HCT116 (cell line): ENCODE measurements around the gene FBXL4. TPM values are rescaled to one million over a fixed set of nuclear protein-coding genes. Genes with fewer than 3 reads are reported as not detected.

ENCODE experiments used
- ATAC-seq: fragments of 200-7000 bp; cut with Tn5 transposase; 2 replicates; pipeline ENCODE4 v1.9.1; 2020; ENCODE audit warnings: mild to moderate bottlenecking, moderate library complexity
- BruUV-seq: library from RNA; stranded (reverse); fragments of 400-500 nt; replicated peaks from 2 replicates; lab custom pipeline; 2021; lab: Mats Ljungman, UMichigan
- CTCF ChIA-PET: fragments of 300-600 bp; sonication (Branson Sonifier 250); formaldehyde crosslinking; loops from one replicate; lab custom pipeline; 2021; ENCODE audit warnings: antibody characterized with exemption; lab: Charles Lee
- POLR2A ChIA-PET: fragments of 300-600, 350-600 bp; sonication (Branson Sonifier 250); formaldehyde crosslinking; loops from one replicate; lab custom pipeline; 2021; ENCODE audit warnings: antibody characterized with exemption; lab: Charles Lee
- RAD21 ChIA-PET, 2 experiments: fragments of 300-600 bp; sonication (Branson Sonifier 250); formaldehyde crosslinking; loops; one replicate each; lab custom pipeline; 2023; ENCODE audit warnings: low total read pairs in 2 of 2; ENCODE audit not compliant: uncharacterized antibody in 2 of 2, unreplicated experiment in 2 of 2, low non-redundant PET in 1 of 2; lab: Charles Lee
- DNase-seq: peaks from one replicate; pipeline ENCODE4 v3.0.0-alpha.2; 2010; ENCODE audit warnings: low read depth, low spot score
- H2AFZ ChIP-seq: fragments of 200-600 bp; shearing (Covaris generic), sonication (generic); 2 replicates; pipeline ENCODE4 v1.6.1; 2017; ENCODE audit warnings: low read depth, mixed run types, mixed read lengths, antibody characterized with exemption, low read length; ENCODE audit not compliant: poor library complexity, severe bottlenecking
- H3K27ac ChIP-seq: 2 replicates; pipeline ENCODE4 v1.5.1; 2012; ENCODE audit warnings: low read depth, low read length
- H3K27me3 ChIP-seq: fragments of 200-600 bp; sonication (generic); 2 replicates; pipeline ENCODE4 v1.6.1; 2016; ENCODE audit warnings: mixed run types, low read length, mixed read lengths; ENCODE audit not compliant: insufficient read depth
- H3K36me3 ChIP-seq, 2 experiments: fragments of 200-500 bp in 1 of 2; fragments of 200-600 bp in 1 of 2; sonication (Bioruptor generic) in 1 of 2; sonication (generic) in 1 of 2; 2 replicates each; pipeline versions ENCODE4 v1.5.1 to v1.6.1; 2014 to 2016; ENCODE audit warnings: low read length in 2 of 2, inconsistent platforms in 1 of 2, mixed read lengths in 1 of 2, mixed run types in 1 of 2; ENCODE audit not compliant: insufficient read depth in 2 of 2, control insufficient read depth in 1 of 2
- H3K4me1 ChIP-seq, 2 experiments: fragments of 200-600 bp in 1 of 2; sonication (generic) in 1 of 2; 2 replicates each; pipeline versions ENCODE4 v1.5.1 to v1.6.1; 2012 to 2017; ENCODE audit warnings: low read length in 2 of 2, inconsistent platforms in 1 of 2, mild to moderate bottlenecking in 1 of 2, mixed read lengths in 1 of 2, mixed run types in 1 of 2, moderate library complexity in 1 of 2; ENCODE audit not compliant: insufficient read depth in 2 of 2, control insufficient read depth in 1 of 2
- H3K4me2 ChIP-seq: fragments of 200-600 bp; sonication (generic); 2 replicates; pipeline ENCODE4 v1.6.1; 2017; ENCODE audit warnings: mixed run types, low read length, mixed read lengths
- H3K4me3 ChIP-seq, 2 experiments: fragments of 200-600 bp in 1 of 2; sonication (generic) in 1 of 2; replicated peaks in 1 of 2; 2 replicates each; pipeline ENCODE4 v1.5.1; 2011 to 2016; ENCODE audit warnings: low read length in 2 of 2, control low read depth in 1 of 2, low read depth in 1 of 2, mild to moderate bottlenecking in 1 of 2, mixed read lengths in 1 of 2, mixed run types in 1 of 2
- H3K79me2 ChIP-seq: fragments of 200-600 bp; sonication (generic); 2 replicates; pipeline ENCODE4 v1.6.1; 2017; ENCODE audit warnings: mild to moderate bottlenecking, mixed run types, low read length, moderate library complexity, mixed read lengths; ENCODE audit not compliant: insufficient read depth
- H3K9ac ChIP-seq: fragments of 200-600 bp; sonication (generic); 2 replicates; pipeline ENCODE4 v1.6.1; 2016; ENCODE audit warnings: low read length, mixed read lengths
- H3K9me2 ChIP-seq: fragments of 200-600 bp; sonication (generic), shearing (Covaris generic); 2 replicates; pipeline ENCODE4 v1.6.1; 2017; ENCODE audit warnings: mixed run types, mild to moderate bottlenecking, moderate library complexity; ENCODE audit not compliant: insufficient read depth
- H3K9me3 ChIP-seq, 2 experiments: fragments of 200-500 bp in 1 of 2; fragments of 200-600 bp in 1 of 2; sonication (Bioruptor generic) in 1 of 2; sonication (generic) in 1 of 2; 2 replicates each; pipeline ENCODE4 v1.6.1; 2014 to 2017; ENCODE audit warnings: low read length in 2 of 2, mixed read lengths in 2 of 2, inconsistent platforms in 1 of 2, low read depth in 1 of 2, mild to moderate bottlenecking in 1 of 2, mixed run types in 1 of 2, moderate library complexity in 1 of 2; ENCODE audit not compliant: control insufficient read depth in 1 of 2, insufficient read depth in 1 of 2
- H4K20me1 ChIP-seq: fragments of 200-600 bp; sonication (generic), shearing (Covaris generic); 2 replicates; pipeline ENCODE4 v1.6.1; 2017; ENCODE audit warnings: mixed run types, mild to moderate bottlenecking, moderate library complexity; ENCODE audit not compliant: insufficient read depth
- CBX3 ChIP-seq: IDR thresholded peaks from 2 replicates; pipeline ENCODE4 v1.6.1; 2012; ENCODE audit warnings: low read depth
- FOSL1 ChIP-seq: IDR thresholded peaks from 2 replicates; pipeline ENCODE4 v1.6.1; 2012; ENCODE audit warnings: low read depth
- JUND ChIP-seq: IDR thresholded peaks from 2 replicates; pipeline ENCODE4 v1.6.1; 2012
- RAD21 ChIP-seq: IDR thresholded peaks from 2 replicates; pipeline ENCODE4 v1.6.1; 2012; ENCODE audit warnings: low read depth, mild to moderate bottlenecking
- TCF7L2 ChIP-seq: IDR thresholded peaks from 2 replicates; pipeline ENCODE4 v1.7.0; 2011; ENCODE audit warnings: borderline replicate concordance, inconsistent platforms; ENCODE audit not compliant: insufficient read depth, insufficient read length; ENCODE audit errors: extremely low read depth
- YY1 ChIP-seq: IDR thresholded peaks from 2 replicates; pipeline ENCODE4 v1.6.1; 2011; ENCODE audit warnings: low read length, low read depth, moderate library complexity, mild to moderate bottlenecking; ENCODE audit not compliant: insufficient replicate concordance; ENCODE audit errors: extremely low read depth
- ZFX ChIP-seq: fragments of 450-650 bp; IDR thresholded peaks from 2 replicates; pipeline ENCODE4 v1.6.1; 2017
- ZNF274 ChIP-seq: fragments of 200-500 bp; sonication (Bioruptor generic); IDR thresholded peaks from 2 replicates; pipeline ENCODE4 v1.6.1; 2014; ENCODE audit warnings: mild to moderate bottlenecking, low read depth, low read length, inconsistent platforms
- intact Hi-C: fragments of 100-400 bp; cut with micrococcal nuclease; formaldehyde crosslinking; loops from 2 replicates; pipeline ENCODE4 v1.10.0; 2022
- total RNA-seq: library from RNA; stranded (reverse); gene quantifications from one replicate; pipeline ENCODE4 v1.2.1, GENCODE V29; 2021; ENCODE audit not compliant: unreplicated experiment
- TF ChIP-seq, protein P1 (sequence below): IDR thresholded peaks from 2 replicates; pipeline ENCODE4 v1.6.1; 2012; ENCODE audit warnings: low read depth
- TF ChIP-seq, protein P2 (sequence below): IDR thresholded peaks from 2 replicates; pipeline ENCODE4 v1.6.1; 2011; ENCODE audit warnings: mild to moderate bottlenecking, low read length, moderate library complexity; ENCODE audit not compliant: insufficient replicate concordance; ENCODE audit errors: extremely low read depth
- TF ChIP-seq, protein P3 (sequence below): IDR thresholded peaks from 2 replicates; pipeline ENCODE4 v1.6.1; 2012

The FBXL4 gene
- total RNA-seq, 1 experiment from 2014 or later = 15.7 TPM

GRCh38 chr6:98825600-98826230 lies 122.0 kb downstream of the FBXL4 start:
- DNase-seq = no peak
- Histone ChIP-seq H3K4me3 (no peak overlapping the region), H2AFZ (no peak overlapping the region), H4K20me1 (no peaks in the 10 kb centered on the region), H3K9ac (no peak overlapping the region), H3K4me2 (no peak overlapping the region), H3K9me3 (no peaks in the 10 kb centered on the region), H3K79me2 (no peaks in the 10 kb centered on the region), H3K4me1 (no peaks in the 10 kb centered on the region), H3K27ac (no peak overlapping the region), H3K9me2 (0 out of 2 replicates have a peak, but pooled peaks cover 4% of the 10 kb centered on the region), H3K36me3 (no peaks in the 10 kb centered on the region), H3K27me3 (peaks cover 10% of the 10 kb centered on the region)
- RAD21 ChIA-PET = no interaction called here
- CTCF ChIA-PET = no interaction called here
- no TSS peak for BruUV-seq
- POLR2A ChIA-PET = no interaction called here
- TF ChIP-seq, protein P1, sequence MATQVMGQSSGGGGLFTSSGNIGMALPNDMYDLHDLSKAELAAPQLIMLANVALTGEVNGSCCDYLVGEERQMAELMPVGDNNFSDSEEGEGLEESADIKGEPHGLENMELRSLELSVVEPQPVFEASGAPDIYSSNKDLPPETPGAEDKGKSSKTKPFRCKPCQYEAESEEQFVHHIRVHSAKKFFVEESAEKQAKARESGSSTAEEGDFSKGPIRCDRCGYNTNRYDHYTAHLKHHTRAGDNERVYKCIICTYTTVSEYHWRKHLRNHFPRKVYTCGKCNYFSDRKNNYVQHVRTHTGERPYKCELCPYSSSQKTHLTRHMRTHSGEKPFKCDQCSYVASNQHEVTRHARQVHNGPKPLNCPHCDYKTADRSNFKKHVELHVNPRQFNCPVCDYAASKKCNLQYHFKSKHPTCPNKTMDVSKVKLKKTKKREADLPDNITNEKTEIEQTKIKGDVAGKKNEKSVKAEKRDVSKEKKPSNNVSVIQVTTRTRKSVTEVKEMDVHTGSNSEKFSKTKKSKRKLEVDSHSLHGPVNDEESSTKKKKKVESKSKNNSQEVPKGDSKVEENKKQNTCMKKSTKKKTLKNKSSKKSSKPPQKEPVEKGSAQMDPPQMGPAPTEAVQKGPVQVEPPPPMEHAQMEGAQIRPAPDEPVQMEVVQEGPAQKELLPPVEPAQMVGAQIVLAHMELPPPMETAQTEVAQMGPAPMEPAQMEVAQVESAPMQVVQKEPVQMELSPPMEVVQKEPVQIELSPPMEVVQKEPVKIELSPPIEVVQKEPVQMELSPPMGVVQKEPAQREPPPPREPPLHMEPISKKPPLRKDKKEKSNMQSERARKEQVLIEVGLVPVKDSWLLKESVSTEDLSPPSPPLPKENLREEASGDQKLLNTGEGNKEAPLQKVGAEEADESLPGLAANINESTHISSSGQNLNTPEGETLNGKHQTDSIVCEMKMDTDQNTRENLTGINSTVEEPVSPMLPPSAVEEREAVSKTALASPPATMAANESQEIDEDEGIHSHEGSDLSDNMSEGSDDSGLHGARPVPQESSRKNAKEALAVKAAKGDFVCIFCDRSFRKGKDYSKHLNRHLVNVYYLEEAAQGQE = no peak
- TF ChIP-seq, protein P2, sequence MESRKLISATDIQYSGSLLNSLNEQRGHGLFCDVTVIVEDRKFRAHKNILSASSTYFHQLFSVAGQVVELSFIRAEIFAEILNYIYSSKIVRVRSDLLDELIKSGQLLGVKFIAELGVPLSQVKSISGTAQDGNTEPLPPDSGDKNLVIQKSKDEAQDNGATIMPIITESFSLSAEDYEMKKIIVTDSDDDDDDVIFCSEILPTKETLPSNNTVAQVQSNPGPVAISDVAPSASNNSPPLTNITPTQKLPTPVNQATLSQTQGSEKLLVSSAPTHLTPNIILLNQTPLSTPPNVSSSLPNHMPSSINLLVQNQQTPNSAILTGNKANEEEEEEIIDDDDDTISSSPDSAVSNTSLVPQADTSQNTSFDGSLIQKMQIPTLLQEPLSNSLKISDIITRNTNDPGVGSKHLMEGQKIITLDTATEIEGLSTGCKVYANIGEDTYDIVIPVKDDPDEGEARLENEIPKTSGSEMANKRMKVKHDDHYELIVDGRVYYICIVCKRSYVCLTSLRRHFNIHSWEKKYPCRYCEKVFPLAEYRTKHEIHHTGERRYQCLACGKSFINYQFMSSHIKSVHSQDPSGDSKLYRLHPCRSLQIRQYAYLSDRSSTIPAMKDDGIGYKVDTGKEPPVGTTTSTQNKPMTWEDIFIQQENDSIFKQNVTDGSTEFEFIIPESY = no peak
- TF ChIP-seq CBX3 = no peak
- TF ChIP-seq FOSL1 = no peak
- TF ChIP-seq TCF7L2 = no peak
- TF ChIP-seq JUND = no peak
- no peak for TF ChIP-seq ZFX
- TF ChIP-seq RAD21 = no peak
- TF ChIP-seq YY1 = no peak
- no peak for TF ChIP-seq ZNF274
- TF ChIP-seq, protein P3, sequence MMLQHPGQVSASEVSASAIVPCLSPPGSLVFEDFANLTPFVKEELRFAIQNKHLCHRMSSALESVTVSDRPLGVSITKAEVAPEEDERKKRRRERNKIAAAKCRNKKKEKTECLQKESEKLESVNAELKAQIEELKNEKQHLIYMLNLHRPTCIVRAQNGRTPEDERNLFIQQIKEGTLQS = no peak
- ATAC-seq = no peak
- intact Hi-C loops = no loop called here
